ENCODE results near the gene OSBPL5.

DNA sequence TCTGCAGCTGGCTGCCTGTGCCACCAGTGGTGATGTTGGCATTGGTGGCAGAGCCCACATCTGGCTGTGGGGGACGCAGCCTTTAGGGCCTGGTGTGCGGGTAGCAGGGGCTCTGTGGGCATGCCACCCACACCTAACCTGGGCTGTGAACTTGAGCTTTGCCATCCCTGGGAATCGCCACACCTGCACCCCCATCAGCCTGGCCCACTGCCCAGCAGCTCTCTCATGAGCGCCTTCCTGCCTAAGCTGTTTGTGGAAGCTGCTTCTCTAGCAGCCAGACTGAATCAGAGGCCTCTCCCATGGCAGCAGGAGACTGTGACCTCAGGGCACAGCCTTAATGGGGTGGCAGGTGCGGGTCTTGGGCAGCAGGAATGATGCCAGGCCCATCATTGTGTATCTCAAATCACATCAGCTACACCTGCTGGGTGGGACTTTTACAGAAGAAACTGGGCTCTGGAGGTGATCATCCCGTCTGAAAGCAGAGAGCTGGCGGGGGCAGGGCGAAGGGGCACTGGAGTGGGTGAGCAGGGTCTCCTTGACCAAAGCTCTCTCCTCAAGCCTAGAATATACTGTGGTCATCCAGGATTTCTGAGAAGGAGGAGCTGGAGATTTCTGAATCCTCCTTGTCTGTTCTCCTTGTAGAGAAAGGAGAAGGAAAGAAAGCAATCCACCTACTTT lies 90.1 kb downstream of the OSBPL5 start:
- no peak for TF ChIP-seq ZNF24 (tag by site-specific recombination; IDR thresholded peaks at IDR 0.05)
- TF ChIP-seq, protein P1, sequence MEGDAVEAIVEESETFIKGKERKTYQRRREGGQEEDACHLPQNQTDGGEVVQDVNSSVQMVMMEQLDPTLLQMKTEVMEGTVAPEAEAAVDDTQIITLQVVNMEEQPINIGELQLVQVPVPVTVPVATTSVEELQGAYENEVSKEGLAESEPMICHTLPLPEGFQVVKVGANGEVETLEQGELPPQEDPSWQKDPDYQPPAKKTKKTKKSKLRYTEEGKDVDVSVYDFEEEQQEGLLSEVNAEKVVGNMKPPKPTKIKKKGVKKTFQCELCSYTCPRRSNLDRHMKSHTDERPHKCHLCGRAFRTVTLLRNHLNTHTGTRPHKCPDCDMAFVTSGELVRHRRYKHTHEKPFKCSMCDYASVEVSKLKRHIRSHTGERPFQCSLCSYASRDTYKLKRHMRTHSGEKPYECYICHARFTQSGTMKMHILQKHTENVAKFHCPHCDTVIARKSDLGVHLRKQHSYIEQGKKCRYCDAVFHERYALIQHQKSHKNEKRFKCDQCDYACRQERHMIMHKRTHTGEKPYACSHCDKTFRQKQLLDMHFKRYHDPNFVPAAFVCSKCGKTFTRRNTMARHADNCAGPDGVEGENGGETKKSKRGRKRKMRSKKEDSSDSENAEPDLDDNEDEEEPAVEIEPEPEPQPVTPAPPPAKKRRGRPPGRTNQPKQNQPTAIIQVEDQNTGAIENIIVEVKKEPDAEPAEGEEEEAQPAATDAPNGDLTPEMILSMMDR (tag by site-specific recombination; IDR thresholded peaks at IDR 0.05) = no peak
- TF ChIP-seq PBX3 (CRISPR knock-in tag; IDR thresholded peaks at IDR 0.05) = no peak
- TF ChIP-seq REPIN1 (tag by site-specific recombination; IDR thresholded peaks at IDR 0.05; ENCODE audit: low read depth) = no peak
- no peak for TF ChIP-seq ZNF76 (tag by site-specific recombination; IDR thresholded peaks at IDR 0.05; ENCODE audit: borderline replicate concordance, low read depth)
- no peak for TF ChIP-seq ZBTB20 (tag by site-specific recombination; IDR thresholded peaks at IDR 0.05)
- no peak for TF ChIP-seq SP2 (tag by site-specific recombination; IDR thresholded peaks at IDR 0.05)
- no peak for TF ChIP-seq ZNF416 (tag by site-specific recombination; IDR thresholded peaks at IDR 0.05)
- no peak for TF ChIP-seq ZSCAN18 (tag by site-specific recombination; IDR thresholded peaks at IDR 0.05)
- TF ChIP-seq ZNF548 (tag by site-specific recombination; IDR thresholded peaks at IDR 0.05) = no peak
- TF ChIP-seq INSM2 (tag by site-specific recombination; IDR thresholded peaks at IDR 0.05) = no peak

Measured in HEK293 (cell line).